OCI-LY7 (cell line): ENCODE data around the gene LBP. TPM values are rescaled to one million over a fixed set of nuclear protein-coding genes. Genes with fewer than 3 reads are reported as not detected.

Experiments
- BruUV-seq: library from RNA; stranded (reverse); fragments of 400-500 nt; replicated peaks from 2 replicates; lab custom pipeline; 2021; lab: Mats Ljungman, UMichigan
- CTCF ChIA-PET: fragments of 300-600 bp; sonication (Branson Sonifier 250); formaldehyde crosslinking; loops from one replicate; lab custom pipeline; 2022; ENCODE audit warnings: antibody characterized with exemption; ENCODE audit not compliant: unreplicated experiment; lab: Charles Lee
- POLR2A ChIA-PET: fragments of 300-600 bp; sonication (Branson Sonifier 250); formaldehyde crosslinking; loops from one replicate; lab custom pipeline; 2022; ENCODE audit warnings: antibody characterized with exemption; lab: Charles Lee
- DNase-seq: peaks from one replicate; pipeline ENCODE4 v3.0.0-alpha.2; 2015; ENCODE audit warnings: low spot score
- H2AFZ ChIP-seq: fragments of 200-600 bp; sonication (generic), shearing (Covaris generic); 2 replicates; pipeline ENCODE4 v1.6.1; 2014; ENCODE audit warnings: mild to moderate bottlenecking, antibody characterized with exemption, low read length, moderate library complexity
- H3K27ac ChIP-seq: fragments of 200-600 bp; sonication (generic); 2 replicates; pipeline ENCODE4 v1.5.1; 2014; ENCODE audit warnings: mixed run types, low read depth, mild to moderate bottlenecking, moderate library complexity, low read length, inconsistent platforms; ENCODE audit not compliant: poor library complexity, severe bottlenecking
- H3K36me3 ChIP-seq: fragments of 200-600 bp; sonication (generic); 2 replicates; pipeline ENCODE4 v1.6.1; 2014; ENCODE audit warnings: mild to moderate bottlenecking, antibody characterized with exemption, low read length, moderate library complexity, mixed read lengths; ENCODE audit not compliant: insufficient read depth
- H3K4me1 ChIP-seq: fragments of 200-600 bp; sonication (generic); 2 replicates; pipeline ENCODE4 v1.5.1; 2014; ENCODE audit warnings: mild to moderate bottlenecking, low read length; ENCODE audit not compliant: insufficient read depth, poor library complexity, severe bottlenecking
- H3K4me2 ChIP-seq: fragments of 200-600 bp; sonication (generic); 2 replicates; pipeline ENCODE4 v1.6.1; 2014; ENCODE audit warnings: mild to moderate bottlenecking, low read length
- H3K4me3 ChIP-seq: fragments of 200-600 bp; sonication (generic); 2 replicates; pipeline ENCODE4 v1.5.1; 2014; ENCODE audit warnings: mild to moderate bottlenecking, low read depth, low read length; ENCODE audit not compliant: poor library complexity, severe bottlenecking
- H3K79me2 ChIP-seq: fragments of 200-600 bp; sonication (generic); 2 replicates; pipeline ENCODE4 v1.6.1; 2016; ENCODE audit warnings: low read depth, mild to moderate bottlenecking, low read length, moderate library complexity, mixed read lengths; ENCODE audit not compliant: insufficient read depth
- H3K9me2 ChIP-seq: fragments of 200-600 bp; sonication (generic); 2 replicates; pipeline ENCODE4 v1.6.1; 2016; ENCODE audit warnings: mild to moderate bottlenecking, low read length, mixed read lengths; ENCODE audit not compliant: insufficient read depth
- H3K9me3 ChIP-seq: fragments of 200-600 bp; sonication (generic); 2 replicates; pipeline ENCODE4 v1.6.1; 2014; ENCODE audit warnings: mild to moderate bottlenecking, mixed run types, low read length, mixed read lengths
- H4K20me1 ChIP-seq: fragments of 200-600 bp; sonication (generic); 2 replicates; pipeline ENCODE4 v1.6.1; 2014; ENCODE audit warnings: mild to moderate bottlenecking, antibody characterized with exemption, low read length, moderate library complexity, mixed read lengths; ENCODE audit not compliant: insufficient read depth
- EZH2phosphoT487 ChIP-seq: fragments of 200-600 bp; sonication (generic); IDR thresholded peaks from 2 replicates; pipeline ENCODE4 v1.6.1; 2018; ENCODE audit warnings: low read depth, borderline replicate concordance, mild to moderate bottlenecking, mixed run types, antibody characterized with exemption, low read length, moderate library complexity, mixed read lengths
- intact Hi-C: fragments of 100-400 bp; cut with micrococcal nuclease; formaldehyde crosslinking; loops from one replicate; pipeline ENCODE4 v1.10.0; 2022; ENCODE audit not compliant: unreplicated experiment
- total RNA-seq, 2 experiments: library from RNA; depleted of rRNA in 1 of 2; stranded (reverse); fragments of >200 nt in 1 of 2; shearing (Covaris generic) in 1 of 2; gene quantifications; 2 replicates each; pipeline ENCODE4 v1.2.3, GENCODE V29; 2014 to 2022
- TF ChIP-seq, protein P1 (sequence below): fragments of 200-600 bp; sonication (generic); conservative IDR thresholded peaks from 2 replicates; pipeline ENCODE4 v1.5.1; 2014; ENCODE audit warnings: mild to moderate bottlenecking, antibody characterized with exemption, low read length, moderate library complexity, mixed read lengths

LBP gene
- total RNA-seq, 2 experiments from 2014 or later: not detected

DNA sequence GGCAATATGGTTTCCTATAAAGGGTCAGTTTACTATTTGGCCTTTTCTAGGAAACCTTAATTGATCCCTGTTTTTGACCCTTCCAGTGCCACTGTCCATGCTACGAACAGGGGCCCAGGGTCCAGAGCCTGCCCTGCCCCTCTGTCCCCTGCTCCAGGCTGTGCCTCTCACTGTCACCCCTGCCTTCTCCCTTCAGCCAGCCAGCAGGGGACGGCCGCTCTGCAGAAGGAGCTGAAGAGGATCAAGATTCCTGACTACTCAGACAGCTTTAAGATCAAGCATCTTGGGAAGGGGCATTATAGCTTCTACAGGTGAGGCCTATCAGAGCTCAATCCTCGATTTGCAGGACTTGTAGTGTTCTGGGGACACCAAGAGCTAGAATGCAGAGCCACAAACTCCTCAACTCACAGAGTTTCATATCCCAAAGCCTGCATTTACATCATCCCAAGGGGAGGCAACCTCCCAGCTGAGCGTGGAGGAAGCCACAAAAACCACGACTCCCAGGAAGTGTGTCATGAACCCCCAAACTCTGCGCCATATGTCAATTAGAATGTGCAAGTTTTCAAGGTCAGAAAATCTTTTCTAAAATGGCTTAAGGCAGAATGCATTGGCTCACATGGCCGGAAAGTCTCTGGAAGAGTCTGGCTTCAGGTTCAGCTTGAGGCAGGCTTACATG, 38.8 kb upstream of the LBP start:
- H3K9me3 ChIP-seq: no peaks in the 10 kb centered on the region
- H2AFZ ChIP-seq: no peak overlapping the region
- intact Hi-C loops: no loop called here
- no peak for DNase-seq
- H3K27ac ChIP-seq: no peak overlapping the region
- CTCF ChIA-PET: no interaction called here
- no peaks in the 10 kb centered on the region for H3K9me2 ChIP-seq
- H3K4me2 ChIP-seq: no peak overlapping the region
- BruUV-seq: no TSS peak
- POLR2A ChIA-PET: no interaction called here
- H3K4me3 ChIP-seq: no peak overlapping the region
- no peaks in the 10 kb centered on the region for H3K79me2 ChIP-seq
- TF ChIP-seq, protein P1, sequence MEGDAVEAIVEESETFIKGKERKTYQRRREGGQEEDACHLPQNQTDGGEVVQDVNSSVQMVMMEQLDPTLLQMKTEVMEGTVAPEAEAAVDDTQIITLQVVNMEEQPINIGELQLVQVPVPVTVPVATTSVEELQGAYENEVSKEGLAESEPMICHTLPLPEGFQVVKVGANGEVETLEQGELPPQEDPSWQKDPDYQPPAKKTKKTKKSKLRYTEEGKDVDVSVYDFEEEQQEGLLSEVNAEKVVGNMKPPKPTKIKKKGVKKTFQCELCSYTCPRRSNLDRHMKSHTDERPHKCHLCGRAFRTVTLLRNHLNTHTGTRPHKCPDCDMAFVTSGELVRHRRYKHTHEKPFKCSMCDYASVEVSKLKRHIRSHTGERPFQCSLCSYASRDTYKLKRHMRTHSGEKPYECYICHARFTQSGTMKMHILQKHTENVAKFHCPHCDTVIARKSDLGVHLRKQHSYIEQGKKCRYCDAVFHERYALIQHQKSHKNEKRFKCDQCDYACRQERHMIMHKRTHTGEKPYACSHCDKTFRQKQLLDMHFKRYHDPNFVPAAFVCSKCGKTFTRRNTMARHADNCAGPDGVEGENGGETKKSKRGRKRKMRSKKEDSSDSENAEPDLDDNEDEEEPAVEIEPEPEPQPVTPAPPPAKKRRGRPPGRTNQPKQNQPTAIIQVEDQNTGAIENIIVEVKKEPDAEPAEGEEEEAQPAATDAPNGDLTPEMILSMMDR: no peak
- TF ChIP-seq EZH2phosphoT487: no peak
- H3K36me3 ChIP-seq: no peaks in the 10 kb centered on the region
- H3K4me1 ChIP-seq: no peaks in the 10 kb centered on the region
- H4K20me1 ChIP-seq: no peaks in the 10 kb centered on the region

DNA sequence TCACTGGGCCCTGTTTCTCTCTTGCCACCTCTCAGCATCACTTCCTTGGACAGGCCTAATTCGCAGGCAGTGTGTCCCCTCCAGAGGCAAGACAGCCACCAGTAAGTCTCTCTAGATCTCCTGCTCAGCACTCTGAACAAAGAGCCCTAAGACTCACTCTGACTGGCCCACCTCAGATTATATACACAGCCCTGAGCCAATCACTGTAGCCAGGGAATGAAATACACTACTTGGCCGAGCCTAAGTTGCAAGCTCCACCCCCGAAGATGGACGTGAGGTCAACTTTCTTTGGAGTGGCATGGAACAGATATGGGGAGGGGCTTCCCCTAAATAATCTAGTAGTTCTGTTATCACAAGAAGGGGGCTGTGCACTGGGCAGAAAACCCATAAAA, 38.2 kb upstream of the LBP start:
- Histone ChIP-seq H4K20me1 (no peaks in the 10 kb centered on the region), H3K4me3 (no peak overlapping the region), H3K79me2 (no peaks in the 10 kb centered on the region), H3K27ac (no peak overlapping the region), H3K9me3 (no peaks in the 10 kb centered on the region), H2AFZ (no peak overlapping the region), H3K36me3 (no peaks in the 10 kb centered on the region), H3K4me1 (no peaks in the 10 kb centered on the region), H3K4me2 (no peak overlapping the region), H3K9me2 (no peaks in the 10 kb centered on the region)
- TF ChIP-seq EZH2phosphoT487: no peak
- TF ChIP-seq, protein P1: no peak
- ChIA-PET CTCF (no interaction called here), POLR2A (no interaction called here)
- no peak for DNase-seq
- BruUV-seq: no TSS peak
- intact Hi-C loops: no loop called here

DNA sequence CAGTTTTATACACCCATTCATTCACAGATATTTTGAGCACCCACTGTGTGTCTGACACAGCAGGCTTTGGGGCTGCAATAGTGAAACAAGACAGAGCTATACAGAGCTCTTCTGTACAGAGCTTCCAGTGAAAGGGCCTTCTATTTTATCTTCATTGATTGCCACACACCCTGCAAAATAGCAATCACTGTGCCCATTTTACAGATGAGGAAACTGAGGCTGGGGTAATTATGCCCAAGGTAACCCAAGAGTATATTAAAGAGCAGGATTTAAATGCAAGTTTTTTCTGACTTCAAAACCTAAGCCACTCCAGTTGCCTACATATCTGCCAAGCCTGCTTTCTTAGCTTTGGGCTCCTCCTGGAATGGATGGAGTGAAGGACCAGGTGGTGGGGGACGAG, 37.8 kb upstream of the LBP start:
- DNase-seq: no peak
- H3K4me2 ChIP-seq: no peak overlapping the region
- no peaks in the 10 kb centered on the region for H3K9me3 ChIP-seq
- CTCF ChIA-PET: no interaction called here
- intact Hi-C loops: no loop called here
- POLR2A ChIA-PET: interaction anchor here (0.6 kb wide), 1 partner anchor 384 kb away, joined by 3 read pairs; no protein-coding TSS in a partner anchor
- H4K20me1 ChIP-seq: no peaks in the 10 kb centered on the region
- H3K79me2 ChIP-seq: no peaks in the 10 kb centered on the region
- no peak overlapping the region for H3K4me3 ChIP-seq
- BruUV-seq: no TSS peak
- H3K36me3 ChIP-seq: no peaks in the 10 kb centered on the region
- H3K4me1 ChIP-seq: no peaks in the 10 kb centered on the region
- no peaks in the 10 kb centered on the region for H3K9me2 ChIP-seq
- TF ChIP-seq, protein P1: no peak
- TF ChIP-seq EZH2phosphoT487: no peak
- no peak overlapping the region for H3K27ac ChIP-seq
- H2AFZ ChIP-seq: no peak overlapping the region
